Loucy (cell line): ENCODE results near the gene CUBN.

ENCODE experiments used
- H2AFZ ChIP-seq: fragments of 200-600 bp; sonication (generic); 2 replicates; pipeline ENCODE4 v1.6.0; 2016; ENCODE audit warnings: antibody characterized with exemption, mild to moderate bottlenecking, low read length, moderate library complexity
- H3F3A ChIP-seq: fragments of 200-600 bp; 2 replicates; pipeline ENCODE4 v1.6.0; 2016; ENCODE audit warnings: antibody characterized with exemption, low read depth, mild to moderate bottlenecking
- H3K27me3 ChIP-seq: fragments of 200-600 bp; sonication (generic); 2 replicates; pipeline ENCODE4 v1.6.1; 2014; ENCODE audit warnings: low read length, mild to moderate bottlenecking; ENCODE audit not compliant: insufficient read depth, poor library complexity, severe bottlenecking
- H3K36me3 ChIP-seq: fragments of 200-600 bp; sonication (generic); 2 replicates; pipeline ENCODE4 v1.6.1; 2016; ENCODE audit warnings: low read length; ENCODE audit not compliant: insufficient read depth
- H3K4me1 ChIP-seq: fragments of 200-600 bp; sonication (generic); 2 replicates; pipeline ENCODE4 v1.5.1; 2014; ENCODE audit warnings: low read length, mild to moderate bottlenecking; ENCODE audit not compliant: insufficient read depth, poor library complexity, severe bottlenecking
- H3K4me2 ChIP-seq: fragments of 200-600 bp; sonication (generic); 2 replicates; pipeline ENCODE4 v1.6.0; 2014; ENCODE audit warnings: antibody characterized with exemption, low read length, low read depth, mild to moderate bottlenecking; ENCODE audit not compliant: poor library complexity, severe bottlenecking
- H3K4me3 ChIP-seq: fragments of 200-600 bp; sonication (generic); 2 replicates; pipeline ENCODE4 v1.5.1; 2014; ENCODE audit warnings: low read length, mild to moderate bottlenecking, mixed read lengths; ENCODE audit not compliant: poor library complexity, severe bottlenecking
- H3K79me2 ChIP-seq: fragments of 200-600 bp; sonication (generic); 2 replicates; pipeline ENCODE4 v1.6.1; 2014; ENCODE audit warnings: low read length; ENCODE audit not compliant: insufficient read depth
- H3K9ac ChIP-seq: fragments of 200-600 bp; sonication (generic); 2 replicates; pipeline ENCODE4 v1.6.0; 2014; ENCODE audit warnings: mild to moderate bottlenecking, low read depth, low read length, moderate library complexity; ENCODE audit not compliant: poor library complexity, severe bottlenecking
- H3K9me2 ChIP-seq: fragments of 200-600 bp; sonication (generic); replicated peaks from 2 replicates; pipeline ENCODE4 v1.6.1; 2016; ENCODE audit warnings: low read depth, low read length, mixed read lengths
- H3K9me3 ChIP-seq: fragments of 200-600 bp; sonication (generic); 2 replicates; pipeline ENCODE4 v1.6.1; 2014; ENCODE audit warnings: mild to moderate bottlenecking, antibody characterized with exemption, low read length, low read depth; ENCODE audit not compliant: insufficient read depth
- H4K20me1 ChIP-seq: fragments of 200-600 bp; sonication (generic); 2 replicates; pipeline ENCODE4 v1.6.0; 2014; ENCODE audit warnings: antibody characterized with exemption, low read length, mild to moderate bottlenecking; ENCODE audit not compliant: insufficient read depth, poor library complexity, severe bottlenecking
- CTCF ChIP-seq: fragments of 200-600 bp; sonication (generic); conservative IDR thresholded peaks from 2 replicates; pipeline ENCODE4 v1.5.1; 2014; ENCODE audit warnings: mild to moderate bottlenecking, antibody characterized with exemption, low read length
- EZH2phosphoT487 ChIP-seq: fragments of 200-600 bp; IDR thresholded peaks from 2 replicates; pipeline ENCODE4 v1.6.1; 2018; ENCODE audit warnings: antibody characterized with exemption, mild to moderate bottlenecking, moderate library complexity, borderline replicate concordance

CUBN gene

GRCh38 chr10:17066000-17066399 is 63.6 kb downstream of the CUBN start:
- TF ChIP-seq EZH2phosphoT487 (no peak), CTCF (no peak)
- no peaks in the 10 kb centered on the region for H3K9me3 ChIP-seq
- no peak overlapping the region for H3K4me3 ChIP-seq
- no peaks in the 10 kb centered on the region for H3K79me2 ChIP-seq
- H3K9ac ChIP-seq, result no peak overlapping the region
- no peaks in the 10 kb centered on the region for H3F3A ChIP-seq
- H3K36me3 ChIP-seq, result no peaks in the 10 kb centered on the region
- H3K9me2 ChIP-seq, result no peaks in the 10 kb centered on the region
- no peak overlapping the region for H2AFZ ChIP-seq
- no peaks in the 10 kb centered on the region for H4K20me1 ChIP-seq
- H3K4me1 ChIP-seq, result peaks cover 21% of the 10 kb centered on the region
- H3K4me2 ChIP-seq, result no peak overlapping the region
- H3K27me3 ChIP-seq, result no peaks in the 10 kb centered on the region

- Histone ChIP-seq H3K36me3 (no peaks in the 10 kb centered on the region), H3K27me3 (no peaks in the 10 kb centered on the region), H4K20me1 (no peaks in the 10 kb centered on the region), H3F3A (no peaks in the 10 kb centered on the region), H3K9ac (no peak overlapping the region), H3K4me3 (no peak overlapping the region), H3K79me2 (no peaks in the 10 kb centered on the region), H3K9me2 (no peaks in the 10 kb centered on the region), H3K9me3 (no peaks in the 10 kb centered on the region), H2AFZ (no peak overlapping the region), H3K4me1 (peaks cover 21% of the 10 kb centered on the region), H3K4me2 (no peak overlapping the region)
- no peak for TF ChIP-seq EZH2phosphoT487
- no peak for TF ChIP-seq CTCF
Measured at GRCh38 chr10:17065273-17065672, 64.3 kb downstream of the CUBN start.

GRCh38 chr10:17064435-17064834 is 65.2 kb downstream of the CUBN start:
- H3F3A ChIP-seq, result no peaks in the 10 kb centered on the region
- H3K27me3 ChIP-seq, result no peaks in the 10 kb centered on the region
- TF ChIP-seq CTCF, result no peak
- no peak for TF ChIP-seq EZH2phosphoT487
- no peak overlapping the region for H2AFZ ChIP-seq
- no peaks in the 10 kb centered on the region for H3K79me2 ChIP-seq
- H4K20me1 ChIP-seq, result no peaks in the 10 kb centered on the region
- no peaks in the 10 kb centered on the region for H3K9me2 ChIP-seq
- no peaks in the 10 kb centered on the region for H3K9me3 ChIP-seq
- H3K9ac ChIP-seq, result no peak overlapping the region
- H3K36me3 ChIP-seq, result no peaks in the 10 kb centered on the region
- H3K4me3 ChIP-seq, result no peak overlapping the region
- H3K4me2 ChIP-seq, result no peak overlapping the region
- H3K4me1 ChIP-seq, result peaks cover 21% of the 10 kb centered on the region
